ENCODE measurements around the gene C10orf53. TPM values are rescaled to one million over a fixed set of nuclear protein-coding genes. Genes with fewer than 3 reads are reported as not detected.
A peak's percentile ranks its signal among the peaks of the same experiment; 100 is the strongest.

The C10orf53 gene
- total and polyA plus RNA-seq, 2 of the 8 experiments (the other 6 are each of a cell fraction or from before 2014, with no cell fraction given) = not detected

- no peaks in the 10 kb centered on the region for H3K79me2 ChIP-seq (ENCODE audit: control insufficient read depth in 1 of 2, insufficient read depth in 2 of 2, low read length in 2 of 2)
- H3K14ac ChIP-seq (ENCODE audit: insufficient read length) = no peak overlapping the region
- H3K4me2 ChIP-seq (ENCODE audit: insufficient read depth in 1 of 2, low read depth in 2 of 2, low read length in 2 of 2) = peak overlapping the region; percentile 85 to 92
- H2BK5ac ChIP-seq (ENCODE audit: low read depth, low read length) = no peak overlapping the region
- CTCF ChIA-PET (ENCODE audit: partially characterized antibody) = interaction anchor here (1.5 kb wide), 1 partner anchor 93 kb away, joined by 3 read pairs; no protein-coding TSS in a partner anchor
- TF ChIP-seq EZH2 (IDR thresholded peaks at IDR 0.05; ENCODE audit: low read depth, low read length, severe bottlenecking) = peak; percentile 49
- TF ChIP-seq BRCA1 (IDR thresholded peaks at IDR 0.05; ENCODE audit: low read depth, low read length) = no peak
- no peak for TF ChIP-seq RBBP5 (IDR thresholded peaks at IDR 0.05; ENCODE audit: borderline replicate concordance, low read depth, low read length)
- no peak for TF ChIP-seq ATF3 (IDR thresholded peaks at IDR 0.05; ENCODE audit: insufficient read depth, low read depth, low read length)
- no peaks in the 10 kb centered on the region for H4K20me1 ChIP-seq (replicated peaks in 1 of 2; ENCODE audit: control insufficient read depth in 1 of 2, insufficient read depth in 2 of 2, low read length in 2 of 2)
- no peaks in the 10 kb centered on the region for H3K9me3 ChIP-seq (ENCODE audit: insufficient read depth in 2 of 2, low read depth in 1 of 2, low read length in 1 of 2)
- no peak overlapping the region for H3K9ac ChIP-seq (replicated peaks in 1 of 4; ENCODE audit: extremely low read depth in 1 of 4, low read depth in 3 of 4, low read length in 3 of 4)
- H3K79me1 ChIP-seq (ENCODE audit: low read depth, low read length) = no peaks in the 10 kb centered on the region
- no peak overlapping the region for H2BK12ac ChIP-seq (ENCODE audit: low read depth, low read length)
- POLR2A ChIA-PET (ENCODE audit: partially characterized antibody) = interaction anchor here (0.9 to 1.4 kb wide), 2 partner anchors 9 to 12 kb away, joined by 3 read pairs; no protein-coding TSS in a partner anchor
- DNase-seq (ENCODE audit: low read depth in 1 of 2, low spot score in 2 of 2) (peak in 1 of 2 experiments; percentile 33), FAIRE-seq (no peak)
- no peak overlapping the region for H4K91ac ChIP-seq (replicated peaks; ENCODE audit: insufficient read length, low read length)
- peaks cover 9 to 46% (median 32%) of the 10 kb centered on the region in 4 experiments for H3K27me3 ChIP-seq (replicated peaks in 1 of 4; ENCODE audit: control insufficient read depth in 3 of 4, extremely low read depth in 1 of 4, insufficient read depth in 3 of 4, low read length in 3 of 4)
- no peak overlapping the region for H3K23ac ChIP-seq (ENCODE audit: insufficient read length)
- H2AFZ ChIP-seq (ENCODE audit: low read length) = peak overlapping the region; percentile 71; the same call in 1 of the 2 replicates
- no peak overlapping the region for H4K5ac ChIP-seq (ENCODE audit: insufficient read length, low read depth, low read length)
- H3K4me3 ChIP-seq (ENCODE audit: extremely low read depth in 1 of 4, insufficient read depth in 2 of 4, low read depth in 3 of 4, low read length in 4 of 4) = peak overlapping the region; percentile 42 to 61 (median 55)
- H2BK120ac ChIP-seq (replicated peaks; ENCODE audit: low read depth, low read length) = no peak overlapping the region
- no peak overlapping the region for H4K8ac ChIP-seq (ENCODE audit: extremely low read depth, insufficient read depth, low read length)
- H3K4me1 ChIP-seq (replicated peaks in 1 of 4; ENCODE audit: control insufficient read depth in 3 of 4, insufficient read depth in 4 of 4, low read length in 3 of 4) = peaks cover 0 to 3% (median 0%) of the 10 kb centered on the region in 4 experiments; a peak in 2 of 7 replicates
- no peak overlapping the region for H2BK15ac ChIP-seq (ENCODE audit: low read length)
- H2BK20ac ChIP-seq (ENCODE audit: low read length) = no peak overlapping the region
- no peak overlapping the region for H3K27ac ChIP-seq (ENCODE audit: low read depth, low read length)
- H3K56ac ChIP-seq (replicated peaks; ENCODE audit: insufficient read length, low read depth, low read length) = no peak overlapping the region
- peak overlapping the region; percentile 43; the same call in 1 of the 2 replicates for H3K18ac ChIP-seq (ENCODE audit: extremely low read depth, low read length)
- no peaks in the 10 kb centered on the region for H3K36me3 ChIP-seq (ENCODE audit: control insufficient read depth in 2 of 4, insufficient read depth in 4 of 4, low read length in 3 of 4)
- H2AK5ac ChIP-seq (ENCODE audit: low read depth, low read length) = no peak overlapping the region
- peaks cover 5% of the 10 kb centered on the region for H3K23me2 ChIP-seq (ENCODE audit: low read depth, low read length)
- WGBS, 2 experiments (ENCODE audit: extremely low coverage in 1 of 2, insufficient coverage in 1 of 2, insufficient read length in 1 of 2, insufficient replicate concordance in 2 of 2, low coverage in 1 of 2, low lambda C conversion rate in 2 of 2, missing lambda C conversion rate in 1 of 2) = 22% methylated on average over 19 of the region's 19 CpGs; no CpG with 5 or more reads in 1 of the 2 experiments
- H3K4ac ChIP-seq (replicated peaks; ENCODE audit: insufficient read length, low read depth, low read length) = no peak overlapping the region
Measured at GRCh38 chr10:49678827-49679479, 498 bp upstream of the C10orf53 start.
